IMR-90 (cell line): ENCODE results near the gene BCAR1.
"Not testable (repeated sequence)": the region's sequence is repeated elsewhere in the genome, so short reads cannot be mapped to it uniquely, and the experiment has no call there.

Source experiments
- CEBPB ChIP-seq: IDR thresholded peaks from 2 replicates; pipeline ENCODE4 v1.6.1; 2012; ENCODE audit warnings: low read depth, low read length, improper control_type of control experiment
- CHD1 ChIP-seq: IDR thresholded peaks from 2 replicates; pipeline ENCODE4 v1.6.1; 2012; ENCODE audit warnings: low read depth, low read length, improper control_type of control experiment
- ELK1 ChIP-seq: fragments of 150-350 bp; IDR thresholded peaks from 2 replicates; pipeline ENCODE4 v1.6.1; 2016; ENCODE audit warnings: low read depth, mild to moderate bottlenecking, low read length, moderate library complexity, borderline replicate concordance
- MAZ ChIP-seq: IDR thresholded peaks from 2 replicates; pipeline ENCODE4 v1.6.1; 2012; ENCODE audit warnings: low read depth, mild to moderate bottlenecking, low read length, improper control_type of control experiment, moderate library complexity, borderline replicate concordance
- MXI1 ChIP-seq: IDR thresholded peaks from 2 replicates; pipeline ENCODE4 v1.6.1; 2012; ENCODE audit warnings: low read depth, mild to moderate bottlenecking, low read length, moderate library complexity, borderline replicate concordance
- NFE2L2 ChIP-seq: fragments of 150-350 bp; IDR thresholded peaks from 2 replicates; pipeline ENCODE4 v1.6.1; 2016; ENCODE audit warnings: low read depth, mild to moderate bottlenecking, low read length
- POLR2A ChIP-seq: IDR thresholded peaks from 2 replicates; pipeline ENCODE4 v1.6.1; 2012; ENCODE audit warnings: mild to moderate bottlenecking, low read depth, low read length
- RAD21 ChIP-seq: IDR thresholded peaks from 2 replicates; pipeline ENCODE4 v1.6.1; 2012; ENCODE audit warnings: low read length, improper control_type of control experiment
- RCOR1 ChIP-seq: IDR thresholded peaks from 2 replicates; pipeline ENCODE4 v1.6.1; 2012; ENCODE audit warnings: mild to moderate bottlenecking, low read length, improper control_type of control experiment; ENCODE audit not compliant: insufficient replicate concordance
- RFX5 ChIP-seq: IDR thresholded peaks from 2 replicates; pipeline ENCODE4 v1.8.0; 2012; ENCODE audit warnings: low read depth, mild to moderate bottlenecking, low read length, moderate library complexity
- SMC3 ChIP-seq: fragments of 150-350 bp; IDR thresholded peaks from 2 replicates; pipeline ENCODE4 v1.6.1; 2016; ENCODE audit warnings: low read depth, mild to moderate bottlenecking, antibody characterized with exemption, low read length, moderate library complexity
- TF ChIP-seq, protein P1 (sequence below): conservative IDR thresholded peaks from 2 replicates; pipeline ENCODE4 v1.5.1; 2012; ENCODE audit warnings: mild to moderate bottlenecking, low read depth, low read length, improper control_type of control experiment
- TF ChIP-seq, protein P2 (sequence below): fragments of 150-350 bp; IDR thresholded peaks from 2 replicates; pipeline ENCODE4 v1.6.1; 2017; ENCODE audit warnings: mild to moderate bottlenecking, antibody characterized with exemption, low read length, low read depth

DNA sequence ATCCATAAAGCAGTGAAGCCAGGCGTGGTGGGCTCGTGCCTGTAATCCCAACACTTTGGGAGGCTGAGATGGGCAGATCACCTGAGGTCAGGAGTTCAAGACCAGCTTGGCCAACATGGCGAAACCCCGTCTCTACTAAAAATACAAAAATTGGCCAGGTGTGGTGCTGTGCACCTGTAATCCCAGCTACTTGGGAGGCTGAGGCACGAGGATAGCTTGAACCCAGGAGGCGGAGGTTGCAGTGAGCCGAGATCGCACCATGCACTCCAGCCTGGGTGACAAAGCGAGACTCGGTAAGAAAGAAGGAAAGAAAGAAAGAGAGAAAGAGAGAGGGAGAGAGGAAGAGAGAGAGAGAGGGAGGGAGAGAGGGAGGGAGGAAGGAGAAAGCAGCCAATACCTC is 21.2 kb upstream of the BCAR1 start:
- TF ChIP-seq CHD1, RFX5, MAZ, RCOR1, MXI1, CEBPB, POLR2A, RAD21, ELK1, SMC3, NFE2L2: not testable (repeated sequence)
- TF ChIP-seq, protein P1, sequence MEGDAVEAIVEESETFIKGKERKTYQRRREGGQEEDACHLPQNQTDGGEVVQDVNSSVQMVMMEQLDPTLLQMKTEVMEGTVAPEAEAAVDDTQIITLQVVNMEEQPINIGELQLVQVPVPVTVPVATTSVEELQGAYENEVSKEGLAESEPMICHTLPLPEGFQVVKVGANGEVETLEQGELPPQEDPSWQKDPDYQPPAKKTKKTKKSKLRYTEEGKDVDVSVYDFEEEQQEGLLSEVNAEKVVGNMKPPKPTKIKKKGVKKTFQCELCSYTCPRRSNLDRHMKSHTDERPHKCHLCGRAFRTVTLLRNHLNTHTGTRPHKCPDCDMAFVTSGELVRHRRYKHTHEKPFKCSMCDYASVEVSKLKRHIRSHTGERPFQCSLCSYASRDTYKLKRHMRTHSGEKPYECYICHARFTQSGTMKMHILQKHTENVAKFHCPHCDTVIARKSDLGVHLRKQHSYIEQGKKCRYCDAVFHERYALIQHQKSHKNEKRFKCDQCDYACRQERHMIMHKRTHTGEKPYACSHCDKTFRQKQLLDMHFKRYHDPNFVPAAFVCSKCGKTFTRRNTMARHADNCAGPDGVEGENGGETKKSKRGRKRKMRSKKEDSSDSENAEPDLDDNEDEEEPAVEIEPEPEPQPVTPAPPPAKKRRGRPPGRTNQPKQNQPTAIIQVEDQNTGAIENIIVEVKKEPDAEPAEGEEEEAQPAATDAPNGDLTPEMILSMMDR, result not testable (repeated sequence)
- TF ChIP-seq, protein P2, sequence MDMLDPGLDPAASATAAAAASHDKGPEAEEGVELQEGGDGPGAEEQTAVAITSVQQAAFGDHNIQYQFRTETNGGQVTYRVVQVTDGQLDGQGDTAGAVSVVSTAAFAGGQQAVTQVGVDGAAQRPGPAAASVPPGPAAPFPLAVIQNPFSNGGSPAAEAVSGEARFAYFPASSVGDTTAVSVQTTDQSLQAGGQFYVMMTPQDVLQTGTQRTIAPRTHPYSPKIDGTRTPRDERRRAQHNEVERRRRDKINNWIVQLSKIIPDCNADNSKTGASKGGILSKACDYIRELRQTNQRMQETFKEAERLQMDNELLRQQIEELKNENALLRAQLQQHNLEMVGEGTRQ, result not testable (repeated sequence)
